PFSK-1 (cell line): ENCODE data around the gene SMIM35.

Experiments used
- FOXP2 ChIP-seq: optimal IDR thresholded peaks from 2 replicates; pipeline ENCODE3; 2011; ENCODE audit warnings: borderline replicate concordance, control low read depth, inconsistent platforms; ENCODE audit not compliant: insufficient read depth; ENCODE audit errors: extremely low read length, extremely low read depth
- POLR2AphosphoS5 ChIP-seq: IDR thresholded peaks from 2 replicates; pipeline ENCODE4 v1.6.1; 2012; ENCODE audit warnings: low read depth, mild to moderate bottlenecking, control low read depth, low read length, moderate library complexity
- SIN3A ChIP-seq: IDR thresholded peaks from 2 replicates; pipeline ENCODE4 v1.6.1; 2012; ENCODE audit warnings: mild to moderate bottlenecking, low read length, moderate library complexity, borderline replicate concordance; ENCODE audit not compliant: insufficient read depth
- TAF1 ChIP-seq: IDR thresholded peaks from 2 replicates; pipeline ENCODE4 v1.6.1; 2012; ENCODE audit warnings: low read length, control low read depth, borderline replicate concordance; ENCODE audit not compliant: insufficient read depth
- TF ChIP-seq, protein P1 (sequence below), 2 experiments: IDR thresholded peaks; 2 replicates each; pipeline versions ENCODE4 v1.6.1 to v1.8.0; 2011 to 2012; ENCODE audit warnings: low read depth in 2 of 2, low read length in 2 of 2, control low read depth in 1 of 2, inconsistent platforms in 1 of 2, mild to moderate bottlenecking in 1 of 2, moderate library complexity in 1 of 2; ENCODE audit not compliant: insufficient read depth in 1 of 2

The SMIM35 gene

DNA sequence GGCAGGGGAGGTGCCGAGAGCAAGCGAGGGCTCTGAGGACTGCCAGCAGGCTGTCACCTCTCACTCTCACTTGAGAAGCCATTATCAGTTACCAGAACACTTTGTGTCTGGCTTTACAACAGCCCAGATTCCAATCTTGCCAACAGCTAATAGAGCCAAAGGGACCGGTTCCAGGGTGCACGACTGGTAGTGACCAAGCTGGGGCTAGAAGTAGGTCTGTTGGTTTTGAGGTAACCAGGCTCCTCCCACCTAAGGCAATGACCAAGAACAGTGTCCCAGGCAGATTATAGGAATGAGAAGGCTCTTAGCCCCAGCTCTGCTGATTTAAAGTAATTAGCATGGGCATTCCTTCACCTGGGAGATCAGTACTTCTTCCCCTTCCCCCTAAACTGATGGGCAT lies 107.8 kb downstream of the SMIM35 start:
- TF ChIP-seq TAF1: no peak
- TF ChIP-seq SIN3A: no peak
- TF ChIP-seq, protein P1, sequence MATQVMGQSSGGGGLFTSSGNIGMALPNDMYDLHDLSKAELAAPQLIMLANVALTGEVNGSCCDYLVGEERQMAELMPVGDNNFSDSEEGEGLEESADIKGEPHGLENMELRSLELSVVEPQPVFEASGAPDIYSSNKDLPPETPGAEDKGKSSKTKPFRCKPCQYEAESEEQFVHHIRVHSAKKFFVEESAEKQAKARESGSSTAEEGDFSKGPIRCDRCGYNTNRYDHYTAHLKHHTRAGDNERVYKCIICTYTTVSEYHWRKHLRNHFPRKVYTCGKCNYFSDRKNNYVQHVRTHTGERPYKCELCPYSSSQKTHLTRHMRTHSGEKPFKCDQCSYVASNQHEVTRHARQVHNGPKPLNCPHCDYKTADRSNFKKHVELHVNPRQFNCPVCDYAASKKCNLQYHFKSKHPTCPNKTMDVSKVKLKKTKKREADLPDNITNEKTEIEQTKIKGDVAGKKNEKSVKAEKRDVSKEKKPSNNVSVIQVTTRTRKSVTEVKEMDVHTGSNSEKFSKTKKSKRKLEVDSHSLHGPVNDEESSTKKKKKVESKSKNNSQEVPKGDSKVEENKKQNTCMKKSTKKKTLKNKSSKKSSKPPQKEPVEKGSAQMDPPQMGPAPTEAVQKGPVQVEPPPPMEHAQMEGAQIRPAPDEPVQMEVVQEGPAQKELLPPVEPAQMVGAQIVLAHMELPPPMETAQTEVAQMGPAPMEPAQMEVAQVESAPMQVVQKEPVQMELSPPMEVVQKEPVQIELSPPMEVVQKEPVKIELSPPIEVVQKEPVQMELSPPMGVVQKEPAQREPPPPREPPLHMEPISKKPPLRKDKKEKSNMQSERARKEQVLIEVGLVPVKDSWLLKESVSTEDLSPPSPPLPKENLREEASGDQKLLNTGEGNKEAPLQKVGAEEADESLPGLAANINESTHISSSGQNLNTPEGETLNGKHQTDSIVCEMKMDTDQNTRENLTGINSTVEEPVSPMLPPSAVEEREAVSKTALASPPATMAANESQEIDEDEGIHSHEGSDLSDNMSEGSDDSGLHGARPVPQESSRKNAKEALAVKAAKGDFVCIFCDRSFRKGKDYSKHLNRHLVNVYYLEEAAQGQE (IDR thresholded peaks at IDR 0.05; ENCODE audit: insufficient read depth in 1 of 2, low read depth in 2 of 2, low read length in 2 of 2): no peak
- no peak for TF ChIP-seq POLR2AphosphoS5
- TF ChIP-seq FOXP2: no peak

DNA sequence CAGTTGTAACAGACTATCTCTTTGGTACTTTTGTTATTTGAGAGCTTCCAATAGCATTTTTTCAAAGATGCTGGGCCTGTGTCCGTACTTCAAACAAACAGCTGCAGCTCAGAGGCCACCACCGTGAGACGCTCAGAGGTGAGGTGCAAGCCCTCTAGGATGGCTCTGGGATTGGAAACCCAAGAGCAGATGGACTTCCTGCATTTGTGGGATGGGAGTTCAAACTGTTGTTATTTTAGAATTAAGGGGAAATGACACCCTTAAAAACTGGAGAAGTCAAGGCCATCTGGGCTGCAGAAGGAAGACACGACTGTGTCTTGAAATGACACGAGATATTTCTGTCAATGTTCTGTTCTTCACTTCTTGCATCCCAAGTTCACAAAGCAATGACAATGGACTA lies 109.7 kb downstream of the SMIM35 start:
- TF ChIP-seq SIN3A: no peak
- no peak for TF ChIP-seq TAF1
- no peak for TF ChIP-seq POLR2AphosphoS5
- TF ChIP-seq, protein P1 (IDR thresholded peaks at IDR 0.05; ENCODE audit: insufficient read depth in 1 of 2, low read depth in 2 of 2, low read length in 2 of 2): no peak

DNA sequence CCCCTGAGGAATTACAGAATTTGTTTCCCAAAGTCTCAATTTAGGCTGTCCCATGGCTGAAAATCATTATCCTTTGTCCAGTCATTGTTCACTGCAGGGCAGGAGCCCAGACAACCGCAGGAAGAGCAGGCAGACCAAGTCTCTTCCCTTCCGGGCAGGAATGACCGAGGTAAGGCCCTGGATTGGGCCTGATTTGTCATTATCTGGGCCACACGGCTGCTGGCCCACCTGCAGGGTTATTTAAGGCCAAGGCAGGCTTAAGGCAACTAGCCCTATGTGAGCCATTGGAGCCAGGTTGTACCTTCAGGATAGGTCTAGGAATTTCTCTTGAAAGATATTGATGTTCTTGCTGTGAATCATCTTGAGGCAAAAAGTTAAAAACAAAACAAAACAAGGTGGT lies 110.3 kb downstream of the SMIM35 start:
- TF ChIP-seq, protein P1 (IDR thresholded peaks at IDR 0.05; ENCODE audit: insufficient read depth in 1 of 2, low read depth in 2 of 2, low read length in 2 of 2): no peak
- no peak for TF ChIP-seq POLR2AphosphoS5
- TF ChIP-seq FOXP2: no peak
- no peak for TF ChIP-seq TAF1
- no peak for TF ChIP-seq SIN3A

DNA sequence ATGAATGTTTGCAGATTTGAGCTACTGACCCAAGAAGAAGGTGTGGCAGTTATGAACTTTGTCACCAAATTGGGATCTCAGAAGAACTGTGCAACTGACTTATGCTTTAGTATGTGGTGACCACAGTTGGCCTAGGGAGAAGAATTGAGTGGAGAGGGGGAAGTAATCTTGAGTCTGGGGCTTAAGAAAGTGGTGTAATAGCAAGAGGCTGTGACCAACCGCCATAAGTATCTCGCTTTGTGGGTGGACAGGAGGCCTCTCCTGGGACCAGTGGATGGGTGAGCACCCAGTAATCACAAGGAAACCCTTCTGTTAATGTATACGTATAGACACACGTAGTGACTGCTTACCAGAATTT lies 113.3 kb downstream of the SMIM35 start:
- TF ChIP-seq POLR2AphosphoS5 (no peak), TAF1 (no peak)
- TF ChIP-seq, protein P1 (IDR thresholded peaks at IDR 0.05; ENCODE audit: insufficient read depth in 1 of 2, low read depth in 2 of 2, low read length in 2 of 2): no peak
